Frontal cortex (tissue), 4 donors: ENCODE measurements around the gene TMED10. TPM values are rescaled to one million over a fixed set of nuclear protein-coding genes. Genes with fewer than 3 reads are reported as not detected.
"Not testable (repeated sequence)": the region's sequence is repeated elsewhere in the genome, so short reads cannot be mapped to it uniquely, and the experiment has no call there.

Source experiments
- DNase-seq, 2 donors: peaks; one replicate each; pipeline ENCODE4 v3.0.0; 2012; ENCODE audit warnings: low spot score in 2 of 2
- FAIRE-seq: peaks from 2 replicates; lab custom pipeline; 2012; peaks lifted over from hg19 to GRCh38; lab: Jason Lieb, UNC
- total RNA-seq: library from RNA; depleted of rRNA; stranded (reverse); fragments of >200 nt; gene quantifications from one replicate; pipeline ENCODE4 v1.2.3, GENCODE V29; 2014
- donor health status: control.
- donor health status: control.
- donor health status: control.

Gene TMED10
- total RNA-seq, 1 donor from 2014 or later, result 108 TPM

- FAIRE-seq (no peak), DNase-seq (no peak)
These were observed 20.1 kb upstream of the TMED10 start for GRCh38 chr14:75196468-75196867.

DNA sequence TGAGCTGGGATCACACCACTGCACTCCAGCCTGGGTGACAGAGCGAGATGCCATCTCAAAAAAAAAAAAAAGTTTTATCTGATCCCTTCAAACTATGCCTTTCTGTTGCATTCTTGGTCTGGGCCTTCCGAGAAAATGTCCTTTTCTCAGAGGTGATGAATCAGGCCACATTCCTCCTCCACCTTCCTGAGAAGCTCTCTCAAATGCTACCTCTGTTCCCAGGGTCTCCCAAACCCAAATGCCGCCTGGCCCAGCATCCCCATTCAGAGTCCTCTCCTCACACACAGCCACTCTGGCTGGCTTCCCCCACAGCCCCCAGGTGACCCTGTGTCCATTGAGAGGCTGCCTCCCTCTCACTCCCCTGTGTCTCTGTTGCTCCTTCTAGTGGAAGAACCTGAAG, 19.7 kb upstream of the TMED10 start:
- no peak for FAIRE-seq
- DNase-seq, result no peak

- no peak for DNase-seq
- FAIRE-seq, result no peak
These were observed 14.7 kb upstream of the TMED10 start for GRCh38 chr14:75191100-75191499.

DNA sequence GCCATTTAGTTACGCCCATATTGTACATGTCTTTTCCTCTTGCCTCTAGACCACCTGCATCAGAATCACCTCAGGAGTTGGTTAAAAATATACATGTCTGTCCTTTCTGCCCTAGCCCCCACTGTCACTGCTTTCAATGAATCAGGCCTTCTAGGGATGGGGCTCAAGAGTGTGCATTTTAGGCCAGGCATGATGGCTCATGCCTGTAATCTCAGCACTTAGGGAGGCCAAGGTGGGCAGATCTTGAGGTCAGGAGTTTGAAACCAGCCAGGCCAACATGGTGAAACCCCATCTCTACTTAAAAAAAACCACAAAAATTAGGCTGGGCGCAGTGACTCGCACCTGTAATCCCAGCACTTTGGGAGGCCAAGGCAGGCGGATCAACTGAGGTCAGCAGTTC, 13.6 kb upstream of the TMED10 start:
- DNase-seq (no peak), FAIRE-seq (no peak)

- no peak for FAIRE-seq
These were observed 12.3 kb upstream of the TMED10 start for GRCh38 chr14:75188520-75189268.

GRCh38 chr14:75188086-75188485, 11.7 kb upstream of the TMED10 start:
- DNase-seq (no peak), FAIRE-seq (no peak)

More at GRCh38 chr14:75188520-75189268, 12.3 kb upstream of the TMED10 start:
- no peak for DNase-seq

DNA sequence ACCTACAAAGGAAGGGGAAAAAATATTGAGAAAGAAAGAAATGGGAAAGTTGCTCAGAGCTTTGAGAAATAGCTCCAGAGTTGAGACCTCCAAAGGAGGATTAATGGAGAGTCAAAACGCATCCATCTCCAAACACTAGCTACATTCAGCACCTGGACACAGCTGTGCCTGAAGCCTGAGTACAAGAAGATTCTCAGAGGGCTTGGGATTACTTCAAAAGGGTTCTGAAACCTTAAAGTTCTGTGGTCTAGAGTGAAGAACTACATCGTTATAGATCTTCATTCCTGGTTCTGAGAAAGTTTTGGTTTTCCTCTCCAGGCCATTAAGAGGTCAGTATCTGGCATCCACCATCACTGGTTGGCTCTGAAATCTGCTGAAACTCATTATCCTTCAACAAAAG, 10.5 kb upstream of the TMED10 start:
- no peak for DNase-seq
- no peak for FAIRE-seq

- DNase-seq (no peak), FAIRE-seq (no peak)
These were observed 9.0 kb upstream of the TMED10 start for GRCh38 chr14:75185251-75186040.

GRCh38 chr14:75184492-75184891, 8.1 kb upstream of the TMED10 start:
- FAIRE-seq (no peak), DNase-seq (no peak)

GRCh38 chr14:75184039-75184438, 7.6 kb upstream of the TMED10 start:
- FAIRE-seq (no peak), DNase-seq (no peak)

DNA sequence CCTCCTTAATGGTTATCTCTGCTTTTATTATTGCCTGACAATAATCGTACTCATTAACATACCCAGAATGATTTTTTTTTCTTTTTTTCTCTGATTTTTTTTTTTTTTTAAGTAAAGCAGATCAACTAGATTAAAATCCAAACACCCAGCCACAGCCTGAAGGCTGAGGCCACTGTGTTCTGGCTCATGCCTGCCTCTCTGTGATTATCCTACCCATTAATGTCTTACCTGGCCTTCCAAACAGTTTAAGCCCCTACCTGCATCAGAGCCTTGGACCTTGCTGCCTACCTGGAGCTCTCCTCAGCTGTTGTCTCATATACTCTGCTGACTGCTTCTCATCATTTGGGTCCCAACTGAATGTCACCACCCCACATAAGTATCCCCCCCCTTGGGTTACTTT, 6.8 kb upstream of the TMED10 start:
- DNase-seq (no peak), FAIRE-seq (no peak)

GRCh38 chr14:75182821-75183220, 6.4 kb upstream of the TMED10 start:
- no peak for FAIRE-seq
- no peak for DNase-seq

GRCh38 chr14:75182163-75182562, 5.8 kb upstream of the TMED10 start:
- not testable (repeated sequence) for DNase-seq, FAIRE-seq

DNA sequence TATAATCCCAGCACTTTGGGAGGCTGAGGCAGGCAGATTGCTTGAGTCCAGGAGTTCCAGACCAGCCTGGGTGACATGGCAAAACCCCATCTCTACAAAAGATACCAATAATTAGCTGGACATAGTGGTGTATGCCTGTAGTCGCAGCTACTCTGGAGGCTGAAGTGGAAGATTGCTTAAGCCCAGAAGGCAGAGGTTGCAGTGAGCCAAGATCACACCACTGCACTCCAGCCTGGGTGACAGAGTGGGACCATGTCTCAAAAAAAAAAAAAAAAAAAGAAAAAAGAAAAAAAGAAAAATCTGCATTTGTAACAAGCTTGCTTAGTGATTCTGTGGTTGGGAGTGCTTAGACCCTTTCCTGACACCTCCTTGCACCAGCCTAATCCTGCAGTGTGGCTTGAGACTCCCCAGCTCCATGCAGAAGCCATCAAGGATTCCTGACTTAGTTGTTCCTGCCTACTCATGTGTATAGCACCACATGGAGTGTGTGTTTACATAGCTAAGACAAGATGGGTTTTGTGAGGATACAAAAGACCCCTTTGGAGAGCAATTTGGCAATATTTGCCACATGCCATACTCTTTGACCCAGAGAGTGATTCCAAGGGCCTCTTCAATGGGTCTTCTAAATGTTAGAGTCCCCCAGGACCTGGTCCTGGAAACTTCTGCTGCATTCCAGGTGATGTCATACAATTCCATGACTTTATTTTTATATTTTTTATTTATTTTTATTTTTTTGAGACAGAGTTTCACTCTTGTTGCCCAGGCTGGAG, 5.1 kb upstream of the TMED10 start:
- DNase-seq, result no peak

GRCh38 chr14:75175677-75176141, 703 bp downstream of the TMED10 start:
- FAIRE-seq, result no peak

More for the DNA sequence above, 5.1 kb upstream of the TMED10 start:
- FAIRE-seq, result no peak

DNA sequence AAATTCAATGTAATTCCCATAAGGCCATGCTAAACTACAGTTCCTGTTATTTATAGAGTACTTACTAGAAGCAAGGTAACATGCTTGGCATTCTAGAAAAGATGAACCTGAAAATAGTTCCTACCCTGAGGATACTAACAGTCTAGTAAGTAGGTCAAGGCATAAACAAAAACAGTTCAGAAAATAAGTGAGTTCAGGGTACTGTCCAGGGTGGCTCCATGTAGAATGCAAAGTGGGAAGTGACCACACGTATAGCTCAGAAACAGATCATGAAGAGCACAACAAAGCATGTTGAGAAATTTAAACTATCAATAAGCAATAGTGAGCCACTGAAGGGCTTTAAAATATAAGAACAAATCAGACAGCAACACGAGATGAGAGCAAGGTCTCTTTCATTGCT, 2.3 kb downstream of the TMED10 start:
- FAIRE-seq, result no peak
- DNase-seq, result no peak

More at GRCh38 chr14:75175677-75176141, 703 bp downstream of the TMED10 start:
- DNase-seq, result no peak

DNA sequence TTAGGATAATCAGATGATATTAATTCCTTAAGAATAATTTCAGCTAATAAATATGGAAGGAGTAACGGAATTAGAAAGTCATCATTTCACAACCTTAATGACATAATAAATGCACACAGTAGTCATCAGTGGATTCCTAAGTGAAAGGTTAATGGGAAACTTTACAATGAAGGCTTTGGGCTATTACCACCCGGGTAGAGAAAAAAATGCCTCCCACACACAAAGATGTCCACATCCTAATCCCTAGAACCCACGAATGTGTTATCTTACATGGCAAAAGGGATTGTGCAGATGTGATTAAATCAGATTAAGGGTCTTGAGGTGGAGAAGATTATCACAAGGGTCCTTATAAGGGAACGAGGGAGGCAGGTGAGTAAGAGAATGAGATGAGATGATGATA, 5.6 kb downstream of the TMED10 start:
- DNase-seq, result no peak
- no peak for FAIRE-seq

GRCh38 chr14:75168586-75169335, 7.7 kb downstream of the TMED10 start:
- FAIRE-seq, result no peak

DNA sequence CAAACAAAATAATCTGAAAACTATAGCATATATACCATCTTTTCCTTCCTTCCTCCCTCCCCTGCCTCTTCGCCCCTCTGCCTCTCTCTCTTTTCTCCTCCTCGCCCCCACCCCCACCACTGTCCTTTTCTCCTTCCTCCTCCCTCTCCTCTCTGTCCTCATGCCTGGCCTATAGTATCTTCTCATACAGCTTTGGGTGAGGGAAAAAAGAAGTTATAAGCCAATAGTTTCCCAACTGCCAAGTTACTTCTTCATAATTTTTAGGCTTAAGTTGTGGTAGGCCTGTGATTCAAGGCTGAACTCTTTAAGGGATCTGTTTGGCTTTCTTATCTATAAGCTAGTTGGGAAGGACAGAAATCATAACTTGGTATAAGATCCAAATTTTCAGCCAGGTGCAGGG, 9.1 kb downstream of the TMED10 start:
- DNase-seq, result no peak
- FAIRE-seq, result no peak

More at GRCh38 chr14:75168586-75169335, 7.7 kb downstream of the TMED10 start:
- no peak for DNase-seq
